HUES6 (cell line): ENCODE measurements around the gene LCNL1.
"Not testable (repeated sequence)": the region's sequence is repeated elsewhere in the genome, so short reads cannot be mapped to it uniquely, and the experiment has no call there.

Experiments used
- H3K27ac ChIP-seq: 2 replicates; pipeline ENCODE4 v1.7.0; 2013; ENCODE audit warnings: low read depth, mild to moderate bottlenecking, low read length, inconsistent platforms
- H3K27me3 ChIP-seq: 2 replicates; pipeline ENCODE4 v1.6.1; 2013; ENCODE audit warnings: low read length; ENCODE audit not compliant: control insufficient read depth, insufficient read depth
- H3K36me3 ChIP-seq: 2 replicates; pipeline ENCODE4 v1.6.1; 2013; ENCODE audit warnings: low read length; ENCODE audit not compliant: control insufficient read depth, insufficient read depth
- H3K4me1 ChIP-seq: 2 replicates; pipeline ENCODE4 v1.6.1; 2013; ENCODE audit warnings: low read length; ENCODE audit not compliant: control insufficient read depth, insufficient read depth
- H3K4me3 ChIP-seq: 2 replicates; pipeline ENCODE4 v1.5.1; 2013; ENCODE audit warnings: low read depth, low read length
- H3K9ac ChIP-seq: one replicate; pipeline ENCODE4 v1.6.1; 2013; ENCODE audit warnings: mild to moderate bottlenecking, low read length
- H3K9me3 ChIP-seq: 2 replicates; pipeline ENCODE4 v1.6.1; 2013; ENCODE audit warnings: low read depth, low read length; ENCODE audit not compliant: control insufficient read depth, insufficient read depth

LCNL1 gene

DNA sequence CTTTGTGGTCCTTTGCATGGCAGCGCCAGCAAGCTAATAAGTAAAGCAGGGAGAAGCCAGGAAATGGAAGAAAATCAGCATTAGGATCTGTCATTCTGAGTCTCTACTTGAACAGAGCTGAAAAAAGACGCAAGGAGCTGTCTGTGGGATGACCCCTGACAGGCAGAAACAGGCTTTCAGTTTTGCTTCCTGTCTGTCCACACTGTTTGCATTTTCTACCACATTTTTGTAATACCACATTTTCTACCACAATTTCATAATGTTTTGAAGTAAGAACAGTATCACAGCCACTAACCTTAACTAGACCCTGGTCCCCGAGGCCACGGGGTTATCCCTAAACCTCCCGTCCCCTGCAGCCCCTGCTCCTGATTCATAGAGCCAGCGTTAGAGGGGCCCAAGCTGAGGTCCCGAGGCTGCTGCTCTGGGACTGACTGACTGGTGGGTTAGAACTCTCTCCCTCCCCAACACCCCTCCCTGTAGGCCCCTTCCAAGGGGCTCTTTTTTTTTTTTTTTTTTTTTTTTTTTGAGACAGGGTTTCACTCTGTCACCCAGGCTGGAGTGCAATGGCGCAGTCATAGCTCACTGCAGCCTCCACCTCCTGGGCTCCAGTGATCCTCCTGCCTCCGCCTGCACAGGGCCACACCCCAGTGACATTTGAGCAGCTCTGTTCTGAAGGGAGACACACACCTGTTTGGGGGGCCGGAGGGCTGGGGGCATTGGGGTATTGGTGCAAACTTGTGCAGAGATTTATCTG is 17.6 kb downstream of the LCNL1 start:
- Histone ChIP-seq H3K27me3 (peaks cover 11% of the 10 kb centered on the region), H3K36me3 (no peaks in the 10 kb centered on the region), H3K4me3 (no peak overlapping the region), H3K9me3 (peaks cover 4% of the 10 kb centered on the region; the same call in 1 of the 2 replicates), H3K27ac (no peak overlapping the region), H3K9ac (no peak overlapping the region), H3K4me1 (peaks cover 16% of the 10 kb centered on the region)

DNA sequence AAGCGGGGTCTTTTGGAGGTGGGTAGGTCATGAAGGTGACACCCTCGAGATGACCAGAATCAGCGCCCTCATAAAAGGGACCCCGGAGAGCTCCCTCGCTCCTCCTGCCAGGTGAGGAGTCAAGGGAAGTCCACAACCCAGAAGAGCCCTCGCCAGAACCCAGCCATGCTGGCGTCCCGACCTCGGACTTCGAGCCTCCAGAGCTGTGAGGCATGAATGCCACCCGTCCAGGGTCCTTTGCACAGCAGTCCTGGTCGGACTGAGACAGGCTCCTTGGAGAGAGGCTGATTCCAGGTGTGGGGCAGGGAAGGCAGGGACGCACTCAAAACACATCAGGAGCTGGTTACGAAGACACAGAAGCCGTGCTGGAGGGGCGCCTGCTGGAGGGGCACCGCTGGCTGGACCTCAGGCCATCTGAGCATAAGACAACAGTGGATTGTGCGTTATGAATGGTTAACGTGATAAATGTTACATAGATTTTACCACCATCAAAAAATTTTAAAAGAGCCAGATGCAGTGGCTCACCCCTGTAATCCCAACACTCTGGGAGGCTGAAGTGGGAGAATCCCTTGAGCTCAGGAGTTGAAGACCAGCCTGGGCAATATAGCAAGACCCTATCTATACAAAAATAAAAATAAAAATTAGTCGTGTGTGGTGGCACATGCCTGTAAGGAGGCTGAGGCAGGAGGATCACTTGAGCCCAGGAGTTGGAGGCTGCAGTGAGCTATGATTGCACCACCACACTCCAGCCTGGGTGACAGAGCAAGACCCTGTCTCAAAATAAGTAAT is 19.3 kb downstream of the LCNL1 start:
- no peak overlapping the region for H3K9ac ChIP-seq
- H3K36me3 ChIP-seq = no peaks in the 10 kb centered on the region
- no peak overlapping the region for H3K4me3 ChIP-seq
- H3K9me3 ChIP-seq = peaks cover 4% of the 10 kb centered on the region; the same call in 1 of the 2 replicates
- no peaks in the 10 kb centered on the region for H3K27me3 ChIP-seq
- H3K4me1 ChIP-seq = peaks cover 4% of the 10 kb centered on the region; the same call in 1 of the 2 replicates
- H3K27ac ChIP-seq = no peak overlapping the region

DNA sequence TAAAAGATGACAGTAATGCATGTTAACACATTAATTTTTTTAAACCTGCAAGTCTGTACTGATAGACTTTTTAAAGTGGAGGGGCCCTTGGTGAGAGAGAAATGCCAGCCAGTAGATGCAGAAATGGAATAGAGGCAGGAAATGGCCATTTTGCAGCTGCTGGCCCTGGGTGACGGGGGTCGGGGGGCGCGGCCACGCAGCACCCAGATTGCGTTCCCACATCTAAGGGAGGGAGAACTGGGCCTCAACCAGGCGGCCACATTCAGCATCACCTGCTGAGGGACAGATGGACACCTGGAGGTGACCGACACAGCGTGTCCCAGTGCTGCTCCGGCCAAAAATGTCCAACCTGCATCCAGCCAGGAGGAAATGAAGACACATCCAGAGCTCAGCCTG is 19.9 kb downstream of the LCNL1 start:
- Histone ChIP-seq H3K36me3 (no peaks in the 10 kb centered on the region), H3K4me3 (no peak overlapping the region), H3K27ac (no peak overlapping the region), H3K9ac (no peak overlapping the region), H3K4me1 (no peaks in the 10 kb centered on the region), H3K27me3 (no peaks in the 10 kb centered on the region), H3K9me3 (peaks cover 4% of the 10 kb centered on the region; the same call in 1 of the 2 replicates)

DNA sequence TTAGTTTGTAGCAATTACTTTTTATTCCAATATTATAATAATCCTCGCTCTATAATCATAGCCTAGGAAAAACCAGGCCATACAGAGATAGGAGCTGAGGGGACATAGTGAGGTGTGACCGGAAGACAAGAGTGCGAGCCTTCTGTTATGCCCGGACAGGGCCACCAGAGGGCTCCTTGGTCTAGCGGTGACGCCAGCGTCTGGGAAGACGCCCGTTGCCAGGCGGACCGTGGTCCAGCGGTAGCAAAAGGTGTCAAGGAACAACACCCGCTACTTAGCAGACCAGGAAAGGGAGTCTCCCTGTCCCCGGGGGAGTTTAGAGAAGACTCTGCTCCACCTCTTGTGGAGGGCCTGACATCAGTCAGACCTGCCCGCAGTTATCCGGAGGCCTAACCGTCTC is 21.5 kb downstream of the LCNL1 start:
- H3K27me3 ChIP-seq, H3K4me1 ChIP-seq, H3K27ac ChIP-seq: not testable (repeated sequence)

DNA sequence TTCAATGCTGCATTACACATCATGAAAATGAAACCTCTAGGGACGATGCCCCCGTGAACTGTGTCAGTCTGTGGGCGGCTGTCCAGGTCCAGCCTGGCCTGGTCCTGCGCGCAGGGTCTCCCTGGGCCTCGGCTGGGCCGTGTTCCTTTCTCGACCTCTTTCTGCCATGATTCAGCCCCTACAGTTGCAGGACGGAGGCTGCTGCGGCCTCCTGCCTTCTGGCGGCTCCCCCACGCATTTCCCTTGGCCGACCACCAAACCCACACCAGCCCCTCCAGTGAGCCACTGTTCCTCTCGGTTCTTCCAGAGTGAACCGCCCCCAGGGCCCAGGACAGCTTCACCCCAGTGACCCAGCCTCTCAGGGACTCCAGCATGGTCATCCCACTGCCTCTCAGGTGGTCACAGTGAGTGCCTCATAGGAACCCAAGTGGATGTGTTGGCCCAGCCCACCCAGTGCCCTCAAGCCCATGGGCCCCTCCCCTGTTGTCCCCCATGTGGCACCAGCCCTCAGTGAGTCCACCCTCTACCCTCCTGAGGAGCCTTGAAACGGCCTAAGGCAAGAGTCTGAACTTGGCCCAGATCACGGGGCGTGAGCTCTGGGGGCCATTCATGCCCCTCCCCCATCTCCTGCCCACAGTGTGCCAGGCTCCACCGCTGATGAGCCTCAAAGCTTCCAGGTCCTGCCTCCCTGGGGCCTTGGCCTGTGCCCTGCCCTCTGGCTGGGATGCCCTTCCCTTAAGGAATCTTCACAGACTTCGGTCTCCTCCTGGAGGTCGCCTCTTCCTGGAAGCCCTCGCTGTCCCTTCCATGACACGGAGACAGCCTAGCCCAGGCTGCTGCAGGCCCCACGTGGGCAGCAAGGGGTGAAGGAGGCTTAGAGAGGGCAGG is 23.6 kb downstream of the LCNL1 start:
- Histone ChIP-seq H3K27me3 (no peaks in the 10 kb centered on the region), H3K27ac (no peak overlapping the region), H3K36me3 (no peaks in the 10 kb centered on the region), H3K4me3 (no peak overlapping the region), H3K9me3 (peaks cover 4% of the 10 kb centered on the region; the same call in 1 of the 2 replicates), H3K9ac (no peak overlapping the region), H3K4me1 (no peaks in the 10 kb centered on the region)

More for the DNA sequence above, 21.5 kb downstream of the LCNL1 start:
- not testable (repeated sequence) for H3K9ac ChIP-seq, H3K36me3 ChIP-seq, H3K4me3 ChIP-seq, H3K9me3 ChIP-seq

DNA sequence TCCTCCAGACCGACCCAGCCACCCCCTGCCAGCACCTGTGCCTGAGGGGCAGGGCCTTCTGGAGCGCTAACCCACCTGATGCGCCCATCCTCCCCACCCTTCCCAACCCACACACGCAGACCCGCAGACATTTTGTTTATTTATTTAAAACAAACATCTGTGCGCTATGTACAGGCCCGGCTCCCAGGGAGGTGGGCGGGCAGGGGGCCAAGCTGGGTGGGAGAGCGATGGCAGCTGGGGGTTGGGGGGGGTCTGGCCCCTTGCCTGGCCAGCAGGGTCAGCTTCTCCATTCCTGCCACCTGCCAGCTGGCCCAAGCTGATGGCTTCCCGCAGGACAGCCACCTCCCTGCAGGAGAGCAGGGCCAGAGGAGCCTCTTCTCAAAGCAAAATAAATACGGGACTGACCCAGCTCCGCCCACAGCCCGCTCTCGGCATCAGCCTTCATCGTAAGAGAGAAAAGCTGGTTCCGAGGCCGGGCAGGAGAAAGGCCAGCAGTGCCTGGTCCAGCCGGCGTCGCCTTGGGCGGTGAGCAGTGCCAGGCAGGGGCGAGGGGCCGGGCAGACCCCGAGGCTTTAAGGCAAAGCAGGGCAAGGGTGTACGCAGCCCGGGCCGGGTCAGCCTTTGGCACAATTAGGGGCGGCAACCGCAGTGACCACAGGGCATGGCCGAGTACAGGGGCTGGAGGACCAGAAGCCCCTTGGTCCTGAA is 24.5 kb downstream of the LCNL1 start:
- no peak overlapping the region for H3K27ac ChIP-seq
- H3K4me1 ChIP-seq = no peaks in the 10 kb centered on the region
- peaks cover 4% of the 10 kb centered on the region; the same call in 1 of the 2 replicates for H3K9me3 ChIP-seq
- no peak overlapping the region for H3K4me3 ChIP-seq
- no peak overlapping the region for H3K9ac ChIP-seq
- H3K36me3 ChIP-seq = peaks cover 2% of the 10 kb centered on the region; the same call in 1 of the 2 replicates
- H3K27me3 ChIP-seq = no peaks in the 10 kb centered on the region

DNA sequence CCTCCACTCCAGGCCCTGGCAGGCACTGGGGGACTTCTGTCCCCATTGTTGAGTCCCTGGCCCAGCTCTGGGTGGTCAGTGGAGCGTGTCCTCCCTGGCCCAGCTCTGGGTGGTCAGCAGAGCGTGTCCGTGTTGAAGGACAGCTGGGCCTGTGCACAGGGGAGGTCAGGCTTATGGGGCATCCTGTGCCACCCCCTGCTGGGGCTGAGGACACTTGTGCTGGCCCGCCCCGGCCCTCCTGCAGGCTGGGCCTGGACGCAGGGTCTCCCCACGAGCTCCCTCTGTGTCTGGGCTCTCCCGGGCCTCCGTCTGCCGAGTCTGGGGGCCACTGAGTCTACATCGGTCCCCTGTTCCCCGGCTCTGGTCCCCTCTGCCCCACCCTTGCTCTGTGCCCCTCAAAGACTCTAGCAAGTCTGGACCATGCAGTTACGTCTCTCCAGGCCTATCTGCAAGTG is 25.1 kb downstream of the LCNL1 start:
- Histone ChIP-seq H3K4me1 (no peaks in the 10 kb centered on the region), H3K9ac (no peak overlapping the region), H3K27me3 (no peaks in the 10 kb centered on the region; the same call in 1 of the 2 replicates), H3K9me3 (peaks cover 4% of the 10 kb centered on the region; the same call in 1 of the 2 replicates), H3K4me3 (no peak overlapping the region), H3K27ac (no peak overlapping the region), H3K36me3 (peaks cover 2% of the 10 kb centered on the region; the same call in 1 of the 2 replicates)

DNA sequence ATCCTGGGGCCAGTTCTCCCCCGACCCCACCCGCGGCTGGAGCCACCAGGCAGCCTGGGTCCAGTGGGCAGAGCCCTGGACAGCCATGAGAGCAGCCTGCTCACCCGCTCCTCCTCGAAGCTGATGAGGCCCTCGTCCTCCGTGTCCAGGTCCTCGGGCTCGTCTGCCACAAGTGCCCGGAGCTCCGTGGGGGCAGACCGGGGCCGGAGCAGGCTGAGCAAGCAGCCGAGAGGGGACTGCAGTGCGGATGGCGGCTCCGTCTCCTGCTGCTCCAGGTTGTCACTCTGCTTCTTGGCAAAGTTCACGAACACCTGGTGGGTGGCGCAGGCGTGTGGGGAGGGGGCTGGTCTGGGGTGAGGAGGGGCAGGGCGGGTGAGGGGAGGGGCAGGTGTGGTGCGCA is 25.5 kb downstream of the LCNL1 start:
- H3K27ac ChIP-seq = no peak overlapping the region
- peaks cover 2% of the 10 kb centered on the region; the same call in 1 of the 2 replicates for H3K36me3 ChIP-seq
- no peaks in the 10 kb centered on the region; the same call in 1 of the 2 replicates for H3K27me3 ChIP-seq
- no peaks in the 10 kb centered on the region for H3K4me1 ChIP-seq
- H3K4me3 ChIP-seq = no peak overlapping the region
- no peak overlapping the region for H3K9ac ChIP-seq
- H3K9me3 ChIP-seq = peaks cover 4% of the 10 kb centered on the region; the same call in 1 of the 2 replicates

DNA sequence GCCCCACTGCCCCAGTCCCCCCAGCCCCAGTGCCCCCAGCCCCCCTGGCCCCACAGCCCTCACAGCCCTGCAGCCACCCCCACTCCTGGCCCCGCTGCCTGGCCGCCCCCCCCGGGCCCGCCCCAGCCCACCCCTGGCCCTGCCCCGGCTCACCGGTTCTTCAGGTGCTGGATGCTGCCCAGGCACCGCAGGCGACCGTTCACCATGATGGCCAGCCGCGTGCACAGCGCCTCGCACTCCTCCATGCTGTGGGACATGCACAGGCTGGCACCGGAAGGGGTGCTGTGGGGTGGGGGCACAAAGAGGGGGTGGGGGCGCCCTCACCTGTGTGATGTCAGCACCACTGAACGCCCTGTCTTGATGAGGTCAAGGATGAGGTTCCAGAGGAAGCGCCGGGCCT is 26.4 kb downstream of the LCNL1 start:
- Histone ChIP-seq H3K9ac (no peak overlapping the region), H3K4me3 (no peak overlapping the region), H3K4me1 (no peaks in the 10 kb centered on the region), H3K36me3 (peaks cover 2% of the 10 kb centered on the region; the same call in 1 of the 2 replicates), H3K9me3 (peaks cover 4% of the 10 kb centered on the region; the same call in 1 of the 2 replicates), H3K27ac (no peak overlapping the region), H3K27me3 (no peaks in the 10 kb centered on the region; the same call in 1 of the 2 replicates)
